ENCODE measurements around the gene DPH1.

DPH1 gene

GRCh38 chr17:2083613-2084035 is 53.7 kb downstream of the DPH1 start:
- no peak for DNase-seq

GRCh38 chr17:2084036-2084765 is 54.2 kb downstream of the DPH1 start:
- no peak for DNase-seq

- DNase-seq: no peak
These were observed 55.1 kb downstream of the DPH1 start for GRCh38 chr17:2084766-2085647.

- no peak for DNase-seq
These were observed 55.6 kb downstream of the DPH1 start for GRCh38 chr17:2085648-2085949.

- no peak for DNase-seq
These were observed 56.4 kb downstream of the DPH1 start for GRCh38 chr17:2086306-2086705.

- DNase-seq: no peak
These were observed 57.8 kb downstream of the DPH1 start for GRCh38 chr17:2087597-2088211.

- DNase-seq: peak; percentile 32
These were observed 59.1 kb downstream of the DPH1 start for GRCh38 chr17:2089021-2089422.

GRCh38 chr17:2090210-2090641 is 60.3 kb downstream of the DPH1 start:
- DNase-seq: no peak

GRCh38 chr17:2090804-2091534 is 61.0 kb downstream of the DPH1 start:
- DNase-seq: peak; percentile 85

GRCh38 chr17:2092253-2092652 is 62.3 kb downstream of the DPH1 start:
- no peak for DNase-seq

GRCh38 chr17:2093349-2093748 is 63.4 kb downstream of the DPH1 start:
- DNase-seq: no peak

All from amniotic stem cell (primary cell).